Measurements from ENCODE around the gene PROX1.

PROX1 gene

GRCh38 chr1:213968146-213968825, 19.5 kb upstream of the PROX1 start:
- H3K27ac ChIP-seq (ENCODE audit: low read length): no peak overlapping the region
- DNase-seq (no peak), ATAC-seq (ENCODE audit: insufficient read depth, low read depth) (no peak)
- no peak overlapping the region for H3K4me3 ChIP-seq (ENCODE audit: low read depth in 1 of 2, low read length in 2 of 2)
- H3K27me3 ChIP-seq (ENCODE audit: insufficient read depth, low read length, poor library complexity): no peaks in the 10 kb centered on the region
- no peak overlapping the region for H2AFZ ChIP-seq (ENCODE audit: low read depth, low read length)
- no peaks in the 10 kb centered on the region for H3K36me3 ChIP-seq (ENCODE audit: insufficient read depth, low read length)
- no peak overlapping the region for H3K4me2 ChIP-seq (ENCODE audit: insufficient read depth, low read length)
- H3K9me3 ChIP-seq (ENCODE audit: insufficient read depth, low read length, severe bottlenecking): no peaks in the 10 kb centered on the region
- H3K9ac ChIP-seq (ENCODE audit: low read depth, low read length): no peak overlapping the region
- peaks cover 14% of the 10 kb centered on the region for H3K4me1 ChIP-seq (ENCODE audit: insufficient read depth, low read length)
- H3K79me2 ChIP-seq (ENCODE audit: insufficient read depth, low read length): no peaks in the 10 kb centered on the region
- TF ChIP-seq EZH2 (IDR thresholded peaks at IDR 0.05; ENCODE audit: borderline replicate concordance, low read depth, low read length, severe bottlenecking): no peak
- TF ChIP-seq CTCF (IDR thresholded peaks at IDR 0.05; ENCODE audit: borderline replicate concordance, extremely low read depth, low read length, poor library complexity, severe bottlenecking): no peak
- no peaks in the 10 kb centered on the region for H4K20me1 ChIP-seq (ENCODE audit: insufficient read depth, low read length)

GRCh38 chr1:213969958-213970555, 17.7 kb upstream of the PROX1 start:
- DNase-seq: no peak
- TF ChIP-seq CTCF (IDR thresholded peaks at IDR 0.05; ENCODE audit: borderline replicate concordance, extremely low read depth, low read length, poor library complexity, severe bottlenecking) (no peak), EZH2 (IDR thresholded peaks at IDR 0.05; ENCODE audit: borderline replicate concordance, low read depth, low read length, severe bottlenecking) (no peak)

GRCh38 chr1:213972141-213972540, 15.6 kb upstream of the PROX1 start:
- H3K27me3 ChIP-seq (ENCODE audit: insufficient read depth, low read length, poor library complexity): no peaks in the 10 kb centered on the region
- H4K20me1 ChIP-seq (ENCODE audit: insufficient read depth, low read length): no peaks in the 10 kb centered on the region
- peaks cover 16% of the 10 kb centered on the region for H3K4me1 ChIP-seq (ENCODE audit: insufficient read depth, low read length)
- H2AFZ ChIP-seq (ENCODE audit: low read depth, low read length): no peak overlapping the region
- TF ChIP-seq CTCF (IDR thresholded peaks at IDR 0.05; ENCODE audit: borderline replicate concordance, extremely low read depth, low read length, poor library complexity, severe bottlenecking) (no peak), EZH2 (IDR thresholded peaks at IDR 0.05; ENCODE audit: borderline replicate concordance, low read depth, low read length, severe bottlenecking) (no peak)
- no peak overlapping the region for H3K4me2 ChIP-seq (ENCODE audit: insufficient read depth, low read length)
- DNase-seq (no peak), ATAC-seq (ENCODE audit: insufficient read depth, low read depth) (no peak)
- H3K27ac ChIP-seq (ENCODE audit: low read length): no peak overlapping the region
- no peak overlapping the region for H3K9ac ChIP-seq (ENCODE audit: low read depth, low read length)
- H3K79me2 ChIP-seq (ENCODE audit: insufficient read depth, low read length): no peaks in the 10 kb centered on the region
- H3K4me3 ChIP-seq (ENCODE audit: low read depth in 1 of 2, low read length in 2 of 2): no peak overlapping the region
- no peaks in the 10 kb centered on the region for H3K9me3 ChIP-seq (ENCODE audit: insufficient read depth, low read length, severe bottlenecking)
- H3K36me3 ChIP-seq (ENCODE audit: insufficient read depth, low read length): no peaks in the 10 kb centered on the region

More at GRCh38 chr1:213969958-213970555, 17.7 kb upstream of the PROX1 start:
- no peak overlapping the region for H3K9ac ChIP-seq (ENCODE audit: low read depth, low read length)
- H3K4me2 ChIP-seq (ENCODE audit: insufficient read depth, low read length): no peak overlapping the region
- no peak for ATAC-seq (ENCODE audit: insufficient read depth, low read depth)
- no peaks in the 10 kb centered on the region for H3K36me3 ChIP-seq (ENCODE audit: insufficient read depth, low read length)
- H3K27me3 ChIP-seq (ENCODE audit: insufficient read depth, low read length, poor library complexity): no peaks in the 10 kb centered on the region
- no peak overlapping the region for H3K4me3 ChIP-seq (ENCODE audit: low read depth in 1 of 2, low read length in 2 of 2)
- no peaks in the 10 kb centered on the region for H4K20me1 ChIP-seq (ENCODE audit: insufficient read depth, low read length)
- H3K4me1 ChIP-seq (ENCODE audit: insufficient read depth, low read length): peaks cover 16% of the 10 kb centered on the region
- H3K27ac ChIP-seq (ENCODE audit: low read length): no peak overlapping the region
- H3K9me3 ChIP-seq (ENCODE audit: insufficient read depth, low read length, severe bottlenecking): no peaks in the 10 kb centered on the region
- no peak overlapping the region for H2AFZ ChIP-seq (ENCODE audit: low read depth, low read length)
- H3K79me2 ChIP-seq (ENCODE audit: insufficient read depth, low read length): no peaks in the 10 kb centered on the region

All from DND-41 (cell line).